PC-9 (cell line): Measurements from ENCODE around the gene HSF2.

Experiments used
- CTCF ChIP-seq: fragments of 200-600 bp; sonication (generic); conservative IDR thresholded peaks from 2 replicates; pipeline ENCODE4 v1.6.1; 2017; ENCODE audit warnings: mixed run types, antibody characterized with exemption, mild to moderate bottlenecking, moderate library complexity
- EZH2 ChIP-seq: fragments of 200-600 bp; sonication (generic); IDR thresholded peaks from 2 replicates; pipeline ENCODE4 v1.8.0; 2017; ENCODE audit warnings: antibody characterized with exemption, low read depth

- no peak for TF ChIP-seq CTCF
- no peak for TF ChIP-seq EZH2
These were observed 1.1 kb downstream of the HSF2 start for GRCh38 chr6:122400462-122401089.
